Left ventricle myocardium inferior (tissue), 1 donor: ENCODE measurements around the gene PKD2L1. TPM values are rescaled to one million over a fixed set of nuclear protein-coding genes. Genes with fewer than 3 reads are reported as not detected.
A peak's percentile ranks its signal among the peaks of the same experiment; 100 is the strongest.

Source experiments
- DNase-seq: peaks from one replicate; pipeline ENCODE4 v3.0.0-alpha.2; 2020
- H3K27ac ChIP-seq: fragments of 200-600 bp; replicated peaks from 2 replicates; pipeline ENCODE4 v1.8.0; 2021
- H3K27me3 ChIP-seq: fragments of 200-600 bp; 2 replicates; pipeline ENCODE4 v1.8.0; 2021; ENCODE audit warnings: low read depth
- H3K36me3 ChIP-seq: fragments of 200-600 bp; 2 replicates; pipeline ENCODE4 v1.8.0; 2021
- H3K4me1 ChIP-seq: fragments of 200-600 bp; 2 replicates; pipeline ENCODE4 v1.8.0; 2021
- H3K4me3 ChIP-seq: fragments of 200-600 bp; 2 replicates; pipeline ENCODE4 v1.8.0; 2021; ENCODE audit warnings: mild to moderate bottlenecking, moderate library complexity
- H3K9me3 ChIP-seq: fragments of 200-600 bp; replicated peaks from 2 replicates; pipeline ENCODE4 v1.8.0; 2021
- intact Hi-C: fragments of 100-400 bp; cut with micrococcal nuclease; formaldehyde crosslinking; loops from one replicate; pipeline ENCODE4 v1.11.0; 2022
- total RNA-seq: library from RNA; stranded (reverse); fragmentation: NEBNext Ultra II Directional; extraction: Animal tissue kit (Norgen Biotek cat#: 25700); gene quantifications from one replicate; pipeline ENCODE4 v1.2.1, GENCODE V29; 2021
- TF ChIP-seq, protein P1 (sequence below): fragments of 200-600 bp; IDR thresholded peaks from 2 replicates; pipeline ENCODE4 v1.8.0; 2021; ENCODE audit warnings: antibody characterized with exemption, mild to moderate bottlenecking, borderline replicate concordance
- donor health status: DM: no; HTN: yes; CAD: no; lungs with severe emphysema.

Gene PKD2L1
- total RNA-seq, 1 donor from 2014 or later: not detected

DNA sequence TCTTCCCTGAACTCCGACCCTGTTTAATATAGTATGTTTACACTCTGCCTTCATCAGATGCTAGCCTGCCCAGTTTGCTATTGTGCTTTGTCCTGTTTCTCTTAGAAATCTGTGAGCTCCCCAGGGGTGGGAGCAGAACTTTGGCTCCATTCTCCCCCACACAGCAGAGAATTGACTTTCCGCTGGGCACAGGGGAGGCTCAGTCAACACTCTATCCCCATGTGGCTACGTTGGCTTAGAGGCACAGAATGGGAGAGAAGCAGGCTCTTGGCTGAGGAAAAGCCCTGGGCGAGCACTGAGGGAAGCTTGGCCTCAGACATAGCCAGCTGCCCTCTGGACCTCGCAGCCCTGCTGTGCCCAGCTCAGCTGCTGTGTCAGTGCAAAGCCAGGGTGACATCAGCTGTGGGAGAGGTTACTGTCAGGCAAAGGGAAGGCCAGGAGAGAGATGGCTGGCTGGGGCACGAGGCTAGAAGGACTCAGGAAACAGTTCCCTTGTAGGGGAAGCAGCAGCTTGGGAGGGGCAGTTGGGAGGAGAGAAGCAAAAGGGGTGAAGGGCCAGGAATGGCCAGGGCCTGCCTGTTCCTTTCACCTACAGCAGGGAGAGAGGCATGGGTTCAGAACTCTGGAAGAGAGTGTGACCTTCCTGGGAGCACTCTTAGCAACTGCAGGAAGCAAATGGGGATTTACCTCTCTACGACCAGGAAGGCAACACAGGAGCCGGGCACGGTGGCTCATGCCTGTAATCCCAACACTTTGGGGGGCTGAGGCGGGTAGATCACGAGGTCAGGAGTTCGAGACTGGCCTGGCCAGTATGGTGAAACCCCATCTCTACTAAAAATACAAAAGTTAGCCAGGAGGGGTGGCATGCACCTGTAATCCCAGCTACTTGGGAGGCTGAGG is 11.2 kb upstream of the PKD2L1 start:
- TF ChIP-seq, protein P1, sequence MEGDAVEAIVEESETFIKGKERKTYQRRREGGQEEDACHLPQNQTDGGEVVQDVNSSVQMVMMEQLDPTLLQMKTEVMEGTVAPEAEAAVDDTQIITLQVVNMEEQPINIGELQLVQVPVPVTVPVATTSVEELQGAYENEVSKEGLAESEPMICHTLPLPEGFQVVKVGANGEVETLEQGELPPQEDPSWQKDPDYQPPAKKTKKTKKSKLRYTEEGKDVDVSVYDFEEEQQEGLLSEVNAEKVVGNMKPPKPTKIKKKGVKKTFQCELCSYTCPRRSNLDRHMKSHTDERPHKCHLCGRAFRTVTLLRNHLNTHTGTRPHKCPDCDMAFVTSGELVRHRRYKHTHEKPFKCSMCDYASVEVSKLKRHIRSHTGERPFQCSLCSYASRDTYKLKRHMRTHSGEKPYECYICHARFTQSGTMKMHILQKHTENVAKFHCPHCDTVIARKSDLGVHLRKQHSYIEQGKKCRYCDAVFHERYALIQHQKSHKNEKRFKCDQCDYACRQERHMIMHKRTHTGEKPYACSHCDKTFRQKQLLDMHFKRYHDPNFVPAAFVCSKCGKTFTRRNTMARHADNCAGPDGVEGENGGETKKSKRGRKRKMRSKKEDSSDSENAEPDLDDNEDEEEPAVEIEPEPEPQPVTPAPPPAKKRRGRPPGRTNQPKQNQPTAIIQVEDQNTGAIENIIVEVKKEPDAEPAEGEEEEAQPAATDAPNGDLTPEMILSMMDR: no peak

DNA sequence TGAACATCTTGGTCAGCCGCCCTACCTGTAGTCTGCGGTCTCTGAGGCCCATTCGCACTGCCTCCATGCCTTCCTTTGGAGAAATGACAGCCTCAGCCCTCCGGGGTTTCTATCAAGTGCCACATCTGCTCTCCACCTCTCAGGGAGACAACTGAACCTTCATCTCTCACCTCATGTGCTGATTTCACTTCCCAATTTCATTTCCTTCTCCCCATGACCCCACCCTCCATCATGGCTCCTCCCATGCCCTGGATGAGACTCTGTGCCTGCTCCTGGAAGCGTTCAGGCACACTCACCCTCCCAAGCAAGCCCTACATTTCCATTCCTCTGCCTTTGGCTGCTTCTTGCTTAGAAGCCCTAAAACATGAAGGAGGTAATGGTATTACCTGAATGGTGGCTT is 9.2 kb upstream of the PKD2L1 start:
- Histone ChIP-seq H3K27me3 (peaks cover 49% of the 10 kb centered on the region), H3K4me3 (no peak overlapping the region), H3K4me1 (no peaks in the 10 kb centered on the region), H3K27ac (no peak overlapping the region), H3K36me3 (no peaks in the 10 kb centered on the region), H3K9me3 (no peaks in the 10 kb centered on the region)
- intact Hi-C loops: loop anchor here (2.0 kb wide), 1 partner anchor 94 kb away; no protein-coding TSS in a partner anchor
- TF ChIP-seq, protein P1: no peak
- no peak for DNase-seq

More for the DNA sequence above, 11.2 kb upstream of the PKD2L1 start:
- Histone ChIP-seq H3K9me3 (no peaks in the 10 kb centered on the region), H3K4me3 (no peak overlapping the region), H3K4me1 (peaks cover 3% of the 10 kb centered on the region), H3K36me3 (no peaks in the 10 kb centered on the region), H3K27me3 (peaks cover 44% of the 10 kb centered on the region), H3K27ac (no peak overlapping the region)
- intact Hi-C loops: no loop called here
- DNase-seq: peak; percentile 25

- no peaks in the 10 kb centered on the region for H3K4me1 ChIP-seq
- no peaks in the 10 kb centered on the region for H3K9me3 ChIP-seq
- peak; percentile 73 for DNase-seq
- H3K27me3 ChIP-seq: peaks cover 56% of the 10 kb centered on the region
- H3K27ac ChIP-seq: no peak overlapping the region
- no peaks in the 10 kb centered on the region for H3K36me3 ChIP-seq
- TF ChIP-seq, protein P1: peak; percentile 96
- no peak overlapping the region for H3K4me3 ChIP-seq
- intact Hi-C loops: loop anchor here (2.0 kb wide), 1 partner anchor 94 kb away; no protein-coding TSS in a partner anchor
Measured at GRCh38 chr10:100338434-100339036, 8.5 kb upstream of the PKD2L1 start.

DNA sequence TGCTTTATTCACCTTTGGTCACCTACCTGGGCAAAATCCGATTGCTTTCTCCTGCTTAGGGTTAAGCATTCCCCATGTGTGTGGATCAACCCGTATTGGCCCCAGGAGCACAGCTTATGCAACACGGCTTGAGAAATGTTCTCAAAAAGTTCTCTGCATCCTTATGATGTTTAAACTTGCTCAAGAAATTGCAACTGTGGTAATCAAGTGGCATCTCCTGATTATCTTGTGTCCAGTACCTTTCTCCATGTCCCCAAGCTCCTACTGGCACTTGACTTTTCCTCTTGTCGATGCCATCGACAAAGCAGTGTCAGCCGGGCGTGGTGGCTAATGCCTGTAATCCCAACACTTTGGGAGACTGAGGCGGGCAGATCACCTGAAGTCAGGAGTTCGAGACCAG is 4.7 kb upstream of the PKD2L1 start:
- H3K9me3 ChIP-seq: no peaks in the 10 kb centered on the region
- H3K4me1 ChIP-seq: no peaks in the 10 kb centered on the region
- H3K27me3 ChIP-seq: peaks cover 87% of the 10 kb centered on the region
- H3K27ac ChIP-seq: no peak overlapping the region
- intact Hi-C loops: no loop called here
- DNase-seq: no peak
- no peak overlapping the region for H3K4me3 ChIP-seq
- TF ChIP-seq, protein P1: no peak
- no peaks in the 10 kb centered on the region for H3K36me3 ChIP-seq

GRCh38 chr10:100333661-100334440 is 3.8 kb upstream of the PKD2L1 start:
- no peak overlapping the region for H3K27ac ChIP-seq
- no peak for DNase-seq
- no peaks in the 10 kb centered on the region for H3K36me3 ChIP-seq
- H3K27me3 ChIP-seq: peaks cover 91% of the 10 kb centered on the region
- no peak overlapping the region for H3K4me3 ChIP-seq
- no peaks in the 10 kb centered on the region for H3K9me3 ChIP-seq
- H3K4me1 ChIP-seq: no peaks in the 10 kb centered on the region
- intact Hi-C loops: no loop called here
- TF ChIP-seq, protein P1: no peak
